K562 (cell line): ENCODE measurements around the gene USP13. TPM values are rescaled to one million over a fixed set of nuclear protein-coding genes. Genes with fewer than 3 reads are reported as not detected.

Source experiments
- ATF7 ChIP-seq: fragments of 450-650 bp; IDR thresholded peaks from 2 replicates; pipeline ENCODE4 v1.7.1; 2014; ENCODE audit warnings: mild to moderate bottlenecking, moderate library complexity
- BCLAF1 ChIP-seq, 2 experiments: fragments of 450-650 bp in 1 of 2; IDR thresholded peaks; 2 replicates each; pipeline ENCODE4 v1.6.1; 2011 to 2017; ENCODE audit warnings: low read depth in 2 of 2, antibody characterized with exemption in 1 of 2, borderline replicate concordance in 1 of 2, low read length in 1 of 2, mild to moderate bottlenecking in 1 of 2, mixed read lengths in 1 of 2; ENCODE audit not compliant: control insufficient read depth in 1 of 2
- EP400 ChIP-seq: fragments of 450-650 bp; IDR thresholded peaks from 2 replicates; pipeline ENCODE4 v1.6.1; 2017; ENCODE audit warnings: antibody characterized with exemption, mild to moderate bottlenecking, moderate library complexity
- FOXA3 ChIP-seq, 2 experiments: fragments of 450-650 bp in 1 of 2; sonication (generic) in 1 of 2; formaldehyde crosslinking; IDR thresholded peaks in 1 of 2; conservative IDR thresholded peaks in 1 of 2; 2 replicates each; pipeline versions ENCODE4 v1.4.0 to v1.8.0; 2020 to 2022; ENCODE audit warnings: mild to moderate bottlenecking in 2 of 2, missing genetic modification reagents in 1 of 2
- JUND ChIP-seq, 2 experiments: IDR thresholded peaks; 2 replicates in 1 of 2; 3 replicates in 1 of 2; pipeline ENCODE4 v1.6.1; 2011; ENCODE audit warnings: borderline replicate concordance in 2 of 2, low read depth in 2 of 2, low read length in 2 of 2, improper control_type of control experiment in 1 of 2, missing biosample characterization in 1 of 2, missing genetic modification characterization in 1 of 2, missing genetic modification reagents in 1 of 2
- MAFK ChIP-seq: IDR thresholded peaks from 2 replicates; pipeline ENCODE4 v1.6.1; 2011; ENCODE audit warnings: low read length, improper control_type of control experiment
- MAX ChIP-seq: sonication (generic); formaldehyde crosslinking; IDR thresholded peaks from 2 replicates; pipeline ENCODE4 v1.9.0; 2022; ENCODE audit warnings: mild to moderate bottlenecking, missing genetic modification reagents
- NFATC3 ChIP-seq: fragments of 450-650 bp; IDR thresholded peaks from 2 replicates; pipeline ENCODE4 v1.6.1; 2017; ENCODE audit warnings: mild to moderate bottlenecking
- NFXL1 ChIP-seq: fragments of 450-650 bp; formaldehyde crosslinking; IDR thresholded peaks from 2 replicates; pipeline ENCODE4 v1.4.0; 2021; ENCODE audit warnings: mild to moderate bottlenecking
- SIN3B ChIP-seq: fragments of 450-650 bp; IDR thresholded peaks from 2 replicates; pipeline ENCODE4 v1.6.1; 2017; ENCODE audit warnings: low read depth, mild to moderate bottlenecking, moderate library complexity
- SREBF1 ChIP-seq: fragments of 150-350 bp; IDR thresholded peaks from 2 replicates; pipeline ENCODE4 v1.6.1; 2014; ENCODE audit warnings: antibody characterized with exemption, low read depth, low read length, borderline replicate concordance
- TARDBP ChIP-seq: fragments of 450-650 bp; IDR thresholded peaks from 2 replicates; pipeline ENCODE4 v1.6.1; 2016
- USF1 ChIP-seq: sonication (generic); formaldehyde crosslinking; IDR thresholded peaks from 2 replicates; pipeline ENCODE4 v1.9.0; 2022; ENCODE audit warnings: mild to moderate bottlenecking, missing genetic modification reagents
- ZBTB11 ChIP-seq, 3 experiments: fragments of 200-800 bp in 1 of 3; fragments of 250-450 bp in 1 of 3; fragments of 450-650 bp in 1 of 3; sonication (Bioruptor Pico) in 1 of 3; sonication (Bioruptor generic) in 1 of 3; formaldehyde crosslinking in 1 of 3; IDR thresholded peaks; 2 replicates each; pipeline versions ENCODE4 v1.6.1 to v1.8.0; 2016 to 2022; ENCODE audit warnings: mild to moderate bottlenecking in 2 of 3, missing genetic modification characterization in 2 of 3, missing compliant biosample characterization in 1 of 3, moderate library complexity in 1 of 3
- ZNF263 ChIP-seq: sonication (generic); formaldehyde crosslinking; IDR thresholded peaks from 2 replicates; pipeline ENCODE4 v1.8.0; 2022; ENCODE audit warnings: mild to moderate bottlenecking, missing genetic modification reagents, borderline replicate concordance
- ZNF316 ChIP-seq: fragments of 450-650 bp; IDR thresholded peaks from 2 replicates; pipeline ENCODE4 v1.6.1; 2016
- ZNF324 ChIP-seq: fragments of 250-450 bp; sonication (Bioruptor Pico); IDR thresholded peaks from 2 replicates; pipeline ENCODE4 v1.4.0; 2020; ENCODE audit warnings: mild to moderate bottlenecking
- ZNF780A ChIP-seq: fragments of 250-450 bp; sonication (Bioruptor Pico); IDR thresholded peaks from 2 replicates; pipeline ENCODE4 v1.5.0; 2021; ENCODE audit warnings: mild to moderate bottlenecking
- polyA plus RNA-seq, 8 experiments: library from polyadenylated mRNA; depleted of rRNA in 4 of 8; stranded (reverse) in 5 of 8; unstranded in 3 of 8; fragments of >200 nt; fragmentation: Nextera tagmentation in 2 of 8; fragmentation: Illumina TruSeq in 1 of 8; extraction: Ambion mirVana in 2 of 8; extraction: Trizol in 1 of 8; gene quantifications; 2 replicates each; pipeline versions ENCODE4 v1.2.1 to v1.2.3, GENCODE V29; 2011 to 2014; ENCODE audit warnings: inconsistent platforms in 1 of 8, missing spikeins in 1 of 8
- total RNA-seq, 7 experiments: library from RNA; depleted of rRNA in 6 of 7; stranded (reverse); fragments of >200 nt in 6 of 7; fragmentation: Illumina TruSeq in 2 of 7; extraction: Trizol in 2 of 7; gene quantifications; 2 replicates each; pipeline versions ENCODE4 v1.2.1 to v1.2.3, GENCODE V29; 2011 to 2021; ENCODE audit warnings: low replicate concordance in 1 of 7

Gene USP13
- total and polyA plus RNA-seq, 9 of the 15 experiments (the other 6 are each of a cell fraction or from before 2014, with no cell fraction given) = 0.11 to 2.3 (median 0.51) TPM

- TF ChIP-seq MAX (CRISPR knock-in tag) = peak; percentile 42; the same call in 1 of the 2 replicates
- TF ChIP-seq NFATC3 = no peak
- 0 out of 2 replicates have a peak, but pooled peaks have one; percentile 53 for TF ChIP-seq TARDBP
- peak in 1 of 2 experiments; percentile 46; a peak in 1 of 4 replicates for TF ChIP-seq FOXA3 (CRISPR knock-in tag; conservative IDR thresholded peaks at IDR 0.05 in 1 of 2, IDR thresholded peaks at IDR 0.05 in 1 of 2)
- TF ChIP-seq ZBTB11 (CRISPR knock-in tag; IDR thresholded peaks at IDR 0.05) = peak in 1 of 3 experiments; percentile 44; a peak in 1 of 6 replicates
- TF ChIP-seq ZNF324 (CRISPR knock-in tag) = no peak
- peak; percentile 52 for TF ChIP-seq MAFK
- TF ChIP-seq EP400 = peak; percentile 91
- no peak for TF ChIP-seq NFXL1
- TF ChIP-seq JUND (IDR thresholded peaks at IDR 0.05; ENCODE audit: borderline replicate concordance, low read depth, low read length) = peak; percentile 82; the same call in 1 of the 2 replicates
- peak; percentile 85; the same call in 2 of the 3 replicates for TF ChIP-seq JUND (tag; IDR thresholded peaks at IDR 0.05; ENCODE audit: borderline replicate concordance, low read depth, low read length)
- peak; percentile 59 for TF ChIP-seq ZNF316
- TF ChIP-seq SREBF1 = 0 out of 2 replicates have a peak, but pooled peaks have one; percentile 29
- TF ChIP-seq SIN3B = peak; percentile 94
- 0 out of 2 replicates have a peak, but pooled peaks have one; percentile 36 for TF ChIP-seq ZNF780A (CRISPR knock-in tag)
- 0 out of 2 replicates have a peak, but pooled peaks have one; percentile 27 for TF ChIP-seq ZNF263 (CRISPR knock-in tag)
- TF ChIP-seq USF1 = no peak
- TF ChIP-seq ATF7 = peak; percentile 84
- TF ChIP-seq BCLAF1 (IDR thresholded peaks at IDR 0.05; ENCODE audit: borderline replicate concordance in 1 of 2, control insufficient read depth in 1 of 2, low read depth in 2 of 2, low read length in 1 of 2) = no peak
Measured at GRCh38 chr3:179604321-179605078, 48.3 kb upstream of the USP13 start, which contains the start of the genes MRPL47 and NDUFB5 (continued).
